ENCODE data around the gene SF3B5. TPM values are rescaled to one million over a fixed set of nuclear protein-coding genes. Genes with fewer than 3 reads are reported as not detected.

SF3B5 gene
- total RNA-seq, 2 donors from 2014 or later = 117 to 122 TPM

Other genes starting within 250 kb of the SF3B5 start
- not detected for gene ZC2HC1B, start 231.1 kb downstream of the SF3B5 start, total RNA-seq
- 10 to 100 TPM; 14.3 to 16.6 TPM for gene PLAGL1, start 87.3 kb downstream of the SF3B5 start, total RNA-seq
- gene STX11, start 54.9 kb upstream of the SF3B5 start, total RNA-seq = 10 to 100 TPM; 11.3 to 11.4 TPM
- 10 to 100 TPM; 79.8 to 86.0 TPM for gene UTRN, start 189.8 kb upstream of the SF3B5 start, total RNA-seq

Data from left cardiac atrium (tissue), 2 donors.